Renal cortex interstitium (tissue), 15 donors: ENCODE results near the gene BCR. TPM values are rescaled to one million over a fixed set of nuclear protein-coding genes. Genes with fewer than 3 reads are reported as not detected.
"Not testable (repeated sequence)": the region's sequence is repeated elsewhere in the genome, so short reads cannot be mapped to it uniquely, and the experiment has no call there.

Experiments
- DNase-seq, 11 donors: peaks; one replicate each; pipeline ENCODE4 v3.0.0-alpha.2; 2013; ENCODE audit warnings: low read depth in 9 of 11, low spot score in 4 of 11; ENCODE audit errors: extremely low read depth in 1 of 11
- long read RNA-seq, 16 experiments: transcript quantifications; one replicate each; lab custom pipeline, GENCODE V29; 2026
- polyA plus RNA-seq, 3 donors: library from polyadenylated mRNA; unstranded; fragments of 120-200 nt; gene quantifications; one replicate each; pipeline ENCODE4 v1.2.1, GENCODE V29; 2013; ENCODE audit not compliant: insufficient read length in 3 of 3

BCR gene
- polyA plus RNA-seq: 10 to 100 TPM; 57.5 to 65.1 (median 61.3) TPM
- long read RNA-seq, donor 1, full-length matches to known transcripts: 2 of 2 reads
- long read RNA-seq, donor 1, partial matches to known transcripts: 0 of 2 reads
- long read RNA-seq, donor 1, other reads (novel, unspliced or antisense): 0 of 2 reads
- long read RNA-seq, donor 2, full-length matches to known transcripts: 2 of 2 reads
- long read RNA-seq, donor 2, partial matches to known transcripts: 0 of 2 reads
- long read RNA-seq, donor 2, other reads (novel, unspliced or antisense): 0 of 2 reads
- long read RNA-seq, donor 3, full-length matches to known transcripts: 3 of 3 reads
- long read RNA-seq, donor 3, partial matches to known transcripts: 0 of 3 reads
- long read RNA-seq, donor 3, other reads (novel, unspliced or antisense): 0 of 3 reads
- long read RNA-seq, donor 4, full-length matches to known transcripts: 2 of 12 reads
- long read RNA-seq, donor 4, partial matches to known transcripts: 10 of 12 reads
- long read RNA-seq, donor 4, other reads (novel, unspliced or antisense): 0 of 12 reads
- long read RNA-seq, donor 5, full-length matches to known transcripts: 5 of 15 reads
- long read RNA-seq, donor 5, partial matches to known transcripts: 10 of 15 reads
- long read RNA-seq, donor 5, other reads (novel, unspliced or antisense): 0 of 15 reads
- long read RNA-seq, donor 6, full-length matches to known transcripts: 3 of 3 reads
- long read RNA-seq, donor 6, partial matches to known transcripts: 0 of 3 reads
- long read RNA-seq, donor 6, other reads (novel, unspliced or antisense): 0 of 3 reads
- long read RNA-seq, donor 7, full-length matches to known transcripts: 3 of 3 reads
- long read RNA-seq, donor 7, partial matches to known transcripts: 0 of 3 reads
- long read RNA-seq, donor 7, other reads (novel, unspliced or antisense): 0 of 3 reads
- long read RNA-seq, donor 8, full-length matches to known transcripts: 4 of 4 reads
- long read RNA-seq, donor 8, partial matches to known transcripts: 0 of 4 reads
- long read RNA-seq, donor 8, other reads (novel, unspliced or antisense): 0 of 4 reads
- long read RNA-seq, donor 9, full-length matches to known transcripts: 1 of 1 reads
- long read RNA-seq, donor 9, partial matches to known transcripts: 0 of 1 reads
- long read RNA-seq, donor 9, other reads (novel, unspliced or antisense): 0 of 1 reads
- long read RNA-seq, donor 10, full-length matches to known transcripts: 1 of 12 reads
- long read RNA-seq, donor 10, partial matches to known transcripts: 11 of 12 reads
- long read RNA-seq, donor 10, other reads (novel, unspliced or antisense): 0 of 12 reads
- long read RNA-seq, donor 11, full-length matches to known transcripts: 3 of 3 reads
- long read RNA-seq, donor 11, partial matches to known transcripts: 0 of 3 reads
- long read RNA-seq, donor 11, other reads (novel, unspliced or antisense): 0 of 3 reads
- long read RNA-seq, donor 12, full-length matches to known transcripts: 2 of 2 reads
- long read RNA-seq, donor 12, partial matches to known transcripts: 0 of 2 reads
- long read RNA-seq, donor 12, other reads (novel, unspliced or antisense): 0 of 2 reads
- long read RNA-seq, donor 13, full-length matches to known transcripts: 5 of 10 reads
- long read RNA-seq, donor 13, partial matches to known transcripts: 5 of 10 reads
- long read RNA-seq, donor 13, other reads (novel, unspliced or antisense): 0 of 10 reads
- long read RNA-seq, donor 14, full-length matches to known transcripts: 1 of 1 reads
- long read RNA-seq, donor 14, partial matches to known transcripts: 0 of 1 reads
- long read RNA-seq, donor 14, other reads (novel, unspliced or antisense): 0 of 1 reads
- long read RNA-seq, donor 15: 0 reads
- long read RNA-seq, donor 16, full-length matches to known transcripts: 4 of 19 reads
- long read RNA-seq, donor 16, partial matches to known transcripts: 15 of 19 reads
- long read RNA-seq, donor 16, other reads (novel, unspliced or antisense): 0 of 19 reads

DNA sequence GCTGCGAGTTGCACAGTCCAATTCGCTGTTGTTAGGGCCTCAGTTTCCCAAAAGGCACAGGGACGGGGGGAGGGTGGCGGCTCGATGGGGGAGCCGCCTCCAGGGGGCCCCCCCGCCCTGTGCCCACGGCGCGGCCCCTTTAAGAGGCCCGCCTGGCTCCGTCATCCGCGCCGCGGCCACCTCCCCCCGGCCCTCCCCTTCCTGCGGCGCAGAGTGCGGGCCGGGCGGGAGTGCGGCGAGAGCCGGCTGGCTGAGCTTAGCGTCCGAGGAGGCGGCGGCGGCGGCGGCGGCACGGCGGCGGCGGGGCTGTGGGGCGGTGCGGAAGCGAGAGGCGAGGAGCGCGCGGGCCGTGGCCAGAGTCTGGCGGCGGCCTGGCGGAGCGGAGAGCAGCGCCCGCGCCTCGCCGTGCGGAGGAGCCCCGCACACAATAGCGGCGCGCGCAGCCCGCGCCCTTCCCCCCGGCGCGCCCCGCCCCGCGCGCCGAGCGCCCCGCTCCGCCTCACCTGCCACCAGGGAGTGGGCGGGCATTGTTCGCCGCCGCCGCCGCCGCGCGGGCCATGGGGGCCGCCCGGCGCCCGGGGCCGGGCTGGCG, at the start of gene BCR:
Gene BCR (plus strand): TSS at position 209 of the 592 bp plus-strand sequence. CDS start 452 bp downstream, outside the sequence.
- peak in 1 of 11 donors; percentile 59 for DNase-seq

DNA sequence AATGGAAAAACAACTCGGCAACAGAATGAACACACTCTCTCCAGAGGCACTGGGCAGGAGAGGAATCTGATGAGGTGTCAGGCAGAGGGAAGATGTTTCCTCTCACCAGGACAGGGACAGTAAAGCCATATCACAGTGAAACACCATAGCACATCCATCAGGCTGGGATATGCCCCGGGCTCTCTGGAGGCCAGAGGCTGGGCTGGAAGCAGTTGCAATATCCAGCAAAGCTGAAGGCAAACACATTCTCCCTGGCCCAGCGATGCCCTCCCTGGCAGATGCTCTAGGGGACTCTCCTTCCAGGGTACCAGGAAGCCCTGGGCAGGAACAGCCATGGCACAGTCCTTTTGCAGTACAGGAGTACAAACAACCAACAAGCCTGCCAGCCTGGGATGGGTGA, 49.6 kb upstream of the BCR start:
- DNase-seq: no peak

DNA sequence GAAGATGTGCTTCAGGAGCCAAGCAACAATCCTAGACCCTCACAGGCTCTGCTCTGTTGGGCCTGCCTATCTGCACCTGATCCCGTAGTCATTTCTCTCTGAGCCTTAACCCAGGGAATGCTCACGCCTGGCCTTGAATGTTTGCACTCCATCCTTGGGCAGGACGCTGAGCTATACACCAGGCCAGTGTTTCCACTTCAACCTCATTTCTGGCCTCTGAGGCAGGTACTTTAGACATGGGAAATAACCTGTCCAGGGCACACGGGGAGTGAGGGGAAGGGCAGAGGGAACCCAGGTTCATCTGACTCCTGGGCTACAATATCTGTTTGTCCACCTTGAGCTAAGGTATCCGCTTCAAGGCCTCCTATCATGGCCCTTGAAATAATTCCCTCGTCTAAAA, 48.4 kb upstream of the BCR start:
- no peak for DNase-seq

DNA sequence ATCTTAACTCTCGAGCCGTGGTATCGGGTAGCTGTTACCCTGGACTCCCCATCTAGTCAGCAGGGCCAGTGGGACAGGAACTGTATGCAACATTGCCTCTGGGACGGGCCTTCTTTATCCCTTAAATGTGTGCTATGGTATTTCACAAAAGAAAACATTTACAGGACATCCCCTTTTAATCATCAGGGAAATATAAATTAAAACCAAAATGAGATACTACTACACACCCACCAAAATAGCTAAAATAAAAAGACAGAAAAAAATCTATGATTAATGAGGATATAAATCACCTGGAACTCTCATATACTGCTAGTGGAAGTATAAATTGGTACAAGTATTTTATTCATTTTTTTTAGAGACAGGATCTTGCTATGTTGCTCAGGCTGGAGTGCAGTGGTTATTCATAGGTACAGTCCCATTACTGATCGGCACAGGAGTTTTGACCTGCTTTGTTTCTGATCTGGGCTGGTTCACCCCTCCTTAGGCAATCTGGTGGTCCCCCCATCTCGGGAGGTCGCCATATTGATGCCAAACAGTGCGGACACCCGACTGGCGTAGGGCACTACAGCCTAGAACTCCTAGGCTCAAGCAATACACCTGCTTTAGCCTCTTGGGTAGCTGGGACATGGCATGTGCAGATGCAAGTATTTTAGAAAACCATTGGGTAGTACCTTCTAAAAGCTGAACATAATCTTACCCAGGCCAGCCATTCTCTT, 47.8 kb upstream of the BCR start:
- no peak for DNase-seq

DNA sequence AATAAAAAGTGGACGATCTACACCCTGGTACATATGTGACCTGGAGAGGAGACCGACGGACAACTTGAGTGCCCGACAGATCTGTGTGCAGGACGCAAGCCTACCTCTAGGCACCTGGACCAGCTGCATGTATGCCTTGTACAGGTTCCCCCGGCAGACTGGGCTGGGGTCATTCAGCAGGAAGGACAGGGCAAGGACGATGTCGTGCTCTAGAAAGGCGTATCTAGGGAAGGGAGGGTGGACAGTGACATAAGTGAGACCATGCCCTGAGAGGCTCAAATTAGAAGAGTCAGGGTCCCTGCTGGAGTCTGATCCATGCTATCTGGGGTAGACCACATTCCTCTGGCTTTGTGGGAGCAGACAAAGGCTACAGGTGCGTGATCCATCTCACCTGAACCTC, 46.4 kb upstream of the BCR start:
- DNase-seq: no peak

DNA sequence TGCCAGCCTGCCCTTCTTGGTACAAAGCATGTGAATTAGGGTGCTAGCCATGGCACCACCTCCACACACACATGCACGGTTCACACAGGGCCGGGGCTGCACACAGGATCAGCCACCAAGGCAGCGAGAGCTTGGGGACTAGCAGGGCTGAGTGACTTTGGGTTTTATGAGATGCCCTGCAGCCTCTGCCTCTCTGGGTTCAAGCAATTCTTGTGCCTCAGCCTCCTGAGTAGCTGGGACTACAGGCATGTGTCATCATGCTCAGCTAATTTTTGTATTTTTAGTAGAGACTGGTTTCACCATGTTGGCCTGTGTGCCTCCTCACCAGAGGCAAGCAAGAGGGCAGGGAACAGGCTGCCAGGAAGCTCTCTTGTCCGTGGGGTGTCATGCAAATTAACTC, 43.3 kb upstream of the BCR start:
- not testable (repeated sequence) for DNase-seq

DNA sequence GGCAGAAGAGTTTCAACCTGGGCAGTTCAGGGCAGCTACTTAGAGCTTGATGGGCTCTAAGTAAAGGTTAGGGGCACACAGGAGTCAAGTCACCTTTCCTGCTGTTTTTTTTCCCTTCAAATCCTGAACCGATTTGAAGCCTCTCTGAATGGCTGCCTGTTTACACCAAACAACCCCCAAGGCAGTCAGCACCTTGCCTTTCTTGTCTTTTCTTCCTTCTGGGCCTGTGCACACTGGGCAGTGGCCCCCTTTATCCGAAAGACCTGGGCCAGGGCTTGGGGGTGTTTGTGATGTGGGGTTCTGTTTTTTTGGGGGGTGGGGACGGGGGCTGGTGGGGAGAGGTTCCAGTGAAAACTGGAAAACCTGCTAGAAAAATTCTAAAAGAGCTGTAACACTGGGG, 42.8 kb upstream of the BCR start:
- DNase-seq: no peak

DNA sequence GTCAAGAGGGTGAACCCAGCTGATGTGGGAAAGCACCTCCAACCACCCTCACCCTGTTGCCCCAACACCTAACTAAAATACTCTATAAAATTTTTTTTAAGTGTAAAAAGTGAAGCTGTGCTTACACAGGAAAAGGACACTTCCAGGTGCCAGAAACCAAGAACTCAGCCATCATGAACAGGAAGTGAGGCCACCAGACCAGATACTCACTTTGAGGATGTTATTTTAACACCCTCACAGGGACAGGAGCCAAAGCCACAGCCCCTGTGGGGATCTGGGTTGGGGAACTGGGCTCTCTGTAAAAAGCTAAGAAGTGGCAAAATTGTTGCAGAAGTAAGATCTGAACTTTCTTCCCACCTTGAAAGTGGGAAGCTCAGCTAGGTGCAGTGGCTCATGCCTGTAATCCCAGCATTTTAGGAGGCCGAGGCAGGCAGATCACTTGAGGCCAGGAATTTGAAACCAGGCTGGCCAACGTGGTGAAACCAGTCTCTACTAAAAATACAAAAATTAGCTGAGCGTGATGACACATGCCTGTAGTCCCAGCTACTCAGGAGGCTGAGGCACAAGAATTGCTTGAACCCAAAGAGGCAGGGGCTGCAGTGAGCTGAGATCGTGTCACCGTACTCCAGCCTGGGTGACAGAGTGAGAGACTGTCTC, 42.3 kb upstream of the BCR start:
- no peak for DNase-seq

DNA sequence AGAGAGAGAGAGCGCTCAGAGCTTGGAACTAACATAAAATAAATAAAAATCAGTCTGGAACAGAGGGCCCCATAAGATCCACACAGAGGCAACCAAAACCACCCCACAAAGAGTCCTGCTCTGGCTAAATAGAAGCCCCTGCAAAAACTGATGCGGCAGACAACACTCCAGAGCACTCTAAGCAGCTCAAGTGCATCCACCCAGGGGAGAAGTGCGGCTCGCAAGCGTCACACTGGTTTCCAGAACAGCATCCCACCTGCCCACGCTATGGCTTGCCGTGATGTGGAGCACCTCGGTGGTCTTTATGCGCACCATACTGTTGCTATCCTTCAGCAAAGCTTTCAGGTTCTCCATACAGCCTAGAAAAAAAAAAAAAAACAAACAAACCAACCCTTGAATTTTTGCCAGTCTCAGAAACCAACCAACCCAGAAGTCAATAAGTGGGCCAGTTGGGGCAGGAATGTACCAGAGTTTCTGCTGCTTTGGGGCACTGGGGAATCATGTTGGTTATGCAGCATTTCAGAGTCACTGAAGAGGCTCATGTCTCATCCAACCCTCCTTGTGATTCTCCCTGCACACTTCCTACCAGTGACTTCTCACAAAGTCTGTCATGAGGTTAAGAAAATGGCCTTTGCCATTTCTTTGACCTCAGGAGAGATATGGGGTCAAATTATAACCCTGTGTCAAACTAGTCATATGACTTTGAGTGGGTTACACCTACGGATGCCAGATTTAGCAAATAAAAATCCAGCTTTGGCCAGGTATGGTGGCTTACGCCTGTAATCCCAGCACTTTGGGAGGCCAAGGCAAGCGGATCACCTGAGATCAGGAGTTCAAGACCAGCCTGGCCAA, 41.5 kb upstream of the BCR start:
- DNase-seq: no peak

DNA sequence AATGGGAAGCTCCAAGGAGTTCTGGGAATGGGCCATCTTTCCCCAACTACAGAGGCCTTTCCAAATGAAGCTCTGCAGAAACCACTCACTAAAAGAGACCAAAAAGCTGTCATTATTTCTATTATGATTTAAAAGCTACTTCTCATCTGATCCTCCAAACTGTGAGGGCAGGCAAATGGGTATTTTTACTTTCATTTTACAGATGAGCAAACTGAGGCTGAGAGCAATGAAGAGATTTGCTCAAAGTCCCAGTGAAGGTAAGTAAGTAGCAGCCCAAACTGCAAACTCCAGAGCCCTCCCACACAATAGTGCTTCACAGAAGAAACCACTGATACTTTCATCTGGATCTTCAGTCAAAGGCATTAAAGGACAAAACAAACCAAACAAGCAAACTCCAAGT, 39.9 kb upstream of the BCR start:
- DNase-seq: no peak

DNA sequence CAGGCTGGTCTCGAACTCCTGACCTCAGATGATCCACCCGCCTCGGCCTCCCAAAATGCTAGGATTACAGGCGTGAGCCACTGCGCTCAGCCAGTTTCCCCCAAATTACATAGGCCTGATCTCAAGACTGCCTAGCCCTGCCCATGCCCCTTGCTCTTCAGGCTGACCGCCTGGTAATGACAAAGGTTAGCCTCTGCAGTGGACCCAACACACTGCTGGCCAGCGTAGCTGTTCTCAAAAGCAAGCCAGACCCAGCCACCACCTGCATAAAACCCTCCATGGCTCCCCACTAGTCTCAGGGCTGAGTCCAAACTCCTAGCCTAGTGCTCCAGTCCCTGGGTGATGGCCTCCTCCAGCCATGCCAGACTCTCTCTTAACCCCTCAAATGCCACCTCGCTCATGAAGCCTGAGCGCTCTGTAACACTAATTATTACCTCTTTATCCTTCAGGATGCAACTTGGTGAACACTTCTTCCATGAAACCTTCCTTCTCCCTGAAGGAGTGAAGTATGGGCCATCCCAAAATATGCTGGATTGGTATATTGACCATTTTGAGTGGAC, 37.7 kb upstream of the BCR start:
- no peak for DNase-seq

DNA sequence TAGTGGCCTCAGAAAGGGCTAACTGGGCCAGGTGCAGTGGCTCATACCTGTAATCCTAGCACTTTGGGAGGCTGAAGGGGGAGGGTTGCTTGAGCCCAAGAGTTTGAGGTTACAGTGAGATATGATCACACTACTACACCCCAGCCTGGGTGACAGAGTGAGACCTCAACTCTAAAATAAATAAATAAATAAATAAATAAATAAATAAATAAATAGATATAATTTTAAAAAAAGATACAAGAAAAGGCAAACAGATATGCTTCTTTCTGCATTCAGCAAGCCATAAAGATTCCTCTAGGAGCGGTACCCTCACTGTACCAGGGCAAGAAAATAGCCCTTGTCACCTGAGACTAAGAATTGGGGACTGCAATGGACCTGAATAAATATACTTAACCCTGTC, 37.2 kb upstream of the BCR start:
- no peak for DNase-seq

DNA sequence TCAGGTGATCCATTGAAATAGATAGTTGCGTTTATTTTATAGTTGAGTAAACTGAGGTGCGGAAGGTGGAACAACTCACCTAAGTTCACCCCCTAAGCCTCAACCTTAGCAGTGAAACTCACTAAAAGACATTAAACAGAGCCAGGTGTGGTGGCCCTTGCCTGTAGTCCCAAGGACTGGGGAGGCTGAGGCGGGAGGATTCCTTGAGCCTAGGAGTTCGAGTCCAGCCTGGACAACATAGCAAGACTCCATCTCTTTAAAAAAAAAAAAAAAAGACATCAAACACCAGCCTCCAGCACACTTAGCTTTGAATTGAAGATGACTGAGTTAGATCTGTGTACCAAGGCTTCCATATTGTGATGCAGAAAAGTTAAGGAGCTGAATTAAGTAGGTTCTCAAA, 35.9 kb upstream of the BCR start:
- DNase-seq: no peak

DNA sequence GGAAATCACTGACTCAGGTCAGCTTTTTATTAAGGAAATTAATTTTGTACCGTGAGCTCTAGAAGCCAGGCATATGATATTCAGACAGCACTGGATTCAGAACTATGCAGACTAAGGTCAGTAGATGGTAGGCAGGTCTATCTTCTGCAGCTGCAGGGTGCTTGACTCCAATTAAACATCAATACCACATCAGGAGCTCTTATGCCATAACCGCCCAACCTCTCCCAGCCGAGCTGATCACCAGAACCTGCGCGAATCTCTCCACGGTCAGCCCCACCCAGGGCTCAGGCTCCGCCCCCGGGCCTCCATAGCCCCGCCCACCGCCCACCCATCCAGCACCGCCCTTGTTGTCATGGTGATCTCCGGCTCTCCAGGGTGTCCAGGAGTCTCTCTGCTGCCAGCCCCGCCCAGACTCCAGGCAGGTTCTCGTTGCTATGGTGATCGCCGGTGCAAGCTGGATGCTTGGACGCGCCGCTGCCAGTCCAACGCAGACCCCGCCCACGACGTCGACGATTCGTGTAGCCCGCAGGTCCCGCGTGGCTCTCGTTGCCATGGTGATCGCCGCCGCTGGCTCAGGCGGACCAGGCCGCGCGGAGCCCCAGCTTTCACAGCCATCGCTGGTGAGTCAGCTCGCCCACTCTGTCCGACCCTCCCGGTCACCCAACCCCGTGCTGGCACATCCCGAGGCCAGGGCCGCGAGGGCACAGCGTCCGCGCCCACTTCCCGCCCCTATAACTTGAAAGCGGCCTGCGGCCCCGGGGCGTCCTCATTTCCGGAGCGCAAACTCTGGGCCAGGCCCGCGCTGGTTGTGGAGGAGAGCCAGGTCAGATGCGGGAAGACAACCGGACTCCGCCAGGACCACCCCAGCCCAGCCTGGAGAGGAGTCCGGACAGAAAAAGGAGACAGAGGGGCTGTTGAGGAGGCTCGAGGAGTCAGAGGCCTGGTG, 35.1 kb upstream of the BCR start, which contains the start of gene RAB36:
Gene RAB36 (plus strand): TSS at position 546 of the 946 bp plus-strand sequence. CDS start 1,140 bp downstream, outside the sequence.
- peak; percentile 85 to 98 (median 95) for DNase-seq
